ENCODE measurements around the gene EGFR.

The EGFR gene

GRCh38 chr7:55174856-55175255 is 156.0 kb downstream of the EGFR start:
- TF ChIP-seq CTCF (IDR thresholded peaks at IDR 0.05; ENCODE audit: borderline replicate concordance, insufficient read depth, low read depth, low read length) = no peak
- no peak overlapping the region for H3K4me3 ChIP-seq (ENCODE audit: low read depth, low read length)

GRCh38 chr7:55177068-55177530 is 158.3 kb downstream of the EGFR start:
- H3K4me3 ChIP-seq (ENCODE audit: low read depth, low read length) = no peak overlapping the region
- no peak for TF ChIP-seq CTCF (IDR thresholded peaks at IDR 0.05; ENCODE audit: borderline replicate concordance, insufficient read depth, low read depth, low read length)

GRCh38 chr7:55177589-55178261 is 158.9 kb downstream of the EGFR start:
- TF ChIP-seq CTCF (IDR thresholded peaks at IDR 0.05; ENCODE audit: borderline replicate concordance, insufficient read depth, low read depth, low read length) = no peak
- no peak overlapping the region for H3K4me3 ChIP-seq (ENCODE audit: low read depth, low read length)

- no peak overlapping the region for H3K4me3 ChIP-seq (ENCODE audit: low read depth, low read length)
- TF ChIP-seq CTCF (IDR thresholded peaks at IDR 0.05; ENCODE audit: borderline replicate concordance, insufficient read depth, low read depth, low read length) = no peak
Observed at GRCh38 chr7:55178292-55178862, 159.6 kb downstream of the EGFR start.

GRCh38 chr7:55178863-55179773 is 160.3 kb downstream of the EGFR start:
- H3K4me3 ChIP-seq (ENCODE audit: low read depth, low read length) = no peak overlapping the region
- TF ChIP-seq CTCF (IDR thresholded peaks at IDR 0.05; ENCODE audit: borderline replicate concordance, insufficient read depth, low read depth, low read length) = no peak

GRCh38 chr7:55179931-55180682 is 161.3 kb downstream of the EGFR start:
- no peak for TF ChIP-seq CTCF (IDR thresholded peaks at IDR 0.05; ENCODE audit: borderline replicate concordance, insufficient read depth, low read depth, low read length)
- H3K4me3 ChIP-seq (ENCODE audit: low read depth, low read length) = no peak overlapping the region

All from GM12875 (cell line).